CD4-positive, alpha-beta T cell treated with Interleukin-12 subunit alpha and Interleukin-12 subunit beta, for 1 hour (primary cell): Measurements from ENCODE around the gene GTF2H2.
"Not testable (repeated sequence)": the region's sequence is repeated elsewhere in the genome, so short reads cannot be mapped to it uniquely, and the experiment has no call there.

ENCODE experiments used
- DNase-seq: peaks from one replicate; pipeline ENCODE4 v3.0.0-alpha.2; 2020

GTF2H2 gene

GRCh38 chr5:71067262-71067928 is at the start of gene GTF2H2:
Gene GTF2H2, minus strand, starts transcription at chr5:71067676. Its CDS starts 4,913 bp downstream, at chr5:71062763.
- DNase-seq, result not testable (repeated sequence)

GRCh38 chr5:71109730-71110275 is 42.3 kb upstream of the GTF2H2 start:
- not testable (repeated sequence) for DNase-seq

- DNase-seq, result not testable (repeated sequence)
These were observed 32.5 kb upstream of the GTF2H2 start for GRCh38 chr5:71099996-71100395.

GRCh38 chr5:71097930-71098203 is 30.4 kb upstream of the GTF2H2 start:
- not testable (repeated sequence) for DNase-seq

GRCh38 chr5:71097173-71097929 is 29.9 kb upstream of the GTF2H2 start:
- DNase-seq, result not testable (repeated sequence)

GRCh38 chr5:71089773-71090172 is 22.3 kb upstream of the GTF2H2 start:
- DNase-seq, result not testable (repeated sequence)

GRCh38 chr5:71088754-71089153 is 21.3 kb upstream of the GTF2H2 start:
- DNase-seq, result not testable (repeated sequence)

- not testable (repeated sequence) for DNase-seq
These were observed 18.7 kb upstream of the GTF2H2 start for GRCh38 chr5:71086145-71086544.

- not testable (repeated sequence) for DNase-seq
These were observed 17.0 kb upstream of the GTF2H2 start for GRCh38 chr5:71084280-71085063.

GRCh38 chr5:71082898-71083297 is 15.4 kb upstream of the GTF2H2 start:
- not testable (repeated sequence) for DNase-seq

- DNase-seq, result not testable (repeated sequence)
These were observed 14.9 kb upstream of the GTF2H2 start for GRCh38 chr5:71082340-71082739.

- not testable (repeated sequence) for DNase-seq
These were observed 6.2 kb downstream of the GTF2H2 start for GRCh38 chr5:71061322-71061721.

- DNase-seq, result not testable (repeated sequence)
These were observed 8.1 kb downstream of the GTF2H2 start for GRCh38 chr5:71059426-71059825.

GRCh38 chr5:71044808-71045207 is 22.7 kb downstream of the GTF2H2 start:
- DNase-seq, result not testable (repeated sequence)

- DNase-seq, result not testable (repeated sequence)
These were observed 23.3 kb downstream of the GTF2H2 start for GRCh38 chr5:71044128-71044527.

- not testable (repeated sequence) for DNase-seq
These were observed 36.3 kb downstream of the GTF2H2 start for GRCh38 chr5:71031046-71031776.

GRCh38 chr5:71025289-71025953 is 42.1 kb downstream of the GTF2H2 start, which contains the start of gene NAIP:
Gene NAIP, minus strand, starts transcription at chr5:71025339. Its CDS starts 12,424 bp downstream, at chr5:71012915.
- DNase-seq, result not testable (repeated sequence)

GRCh38 chr5:71020643-71021042 is 46.8 kb downstream of the GTF2H2 start:
- not testable (repeated sequence) for DNase-seq

GRCh38 chr5:71018376-71019005 is 49.0 kb downstream of the GTF2H2 start:
- DNase-seq, result not testable (repeated sequence)

GRCh38 chr5:71014176-71014575 is 53.3 kb downstream of the GTF2H2 start:
- no peak for DNase-seq

GRCh38 chr5:71013575-71013974 is 53.9 kb downstream of the GTF2H2 start:
- DNase-seq, result no peak
